ENCODE results near the gene KRT35. TPM values are rescaled to one million over a fixed set of nuclear protein-coding genes. Genes with fewer than 3 reads are reported as not detected.

KRT35 gene
- total RNA-seq, 2 donors from 2014 or later, result not detected

- Mint-ChIP-seq H3K9me3 (no peaks in the 10 kb centered on the region), H3K27me3 (ENCODE audit: insufficient read depth) (no peaks in the 10 kb centered on the region)
Observed at GRCh38 chr17:41516147-41516829, 35.3 kb upstream of the KRT35 start.

GRCh38 chr17:41513168-41513547, 32.2 kb upstream of the KRT35 start:
- H3K27ac Mint-ChIP-seq, result no peak overlapping the region
- TF ChIP-seq CTCF (conservative IDR thresholded peaks at IDR 0.05), result no peak
- no peaks in the 10 kb centered on the region for H3K9me3 ChIP-seq (ENCODE audit: control insufficient read depth, low read length)
- peaks cover 11% of the 10 kb centered on the region for H3K4me1 Mint-ChIP-seq
- WGBS, 2 experiments (ENCODE audit: insufficient coverage in 1 of 2, insufficient read length in 1 of 2), result 98% methylated on average over 5 of the region's 5 CpGs; no CpG with 5 or more reads in 1 of the 2 experiments
- no peak overlapping the region for H3K4me3 ChIP-seq (ENCODE audit: low read length)
- H3K4me1 ChIP-seq (ENCODE audit: control insufficient read depth, insufficient read depth, low read length), result no peaks in the 10 kb centered on the region
- no peaks in the 10 kb centered on the region for H3K36me3 ChIP-seq (ENCODE audit: control insufficient read depth, insufficient read depth, low read length)
- H3K27me3 ChIP-seq (ENCODE audit: control insufficient read depth, insufficient read depth, low read length, poor library complexity, severe bottlenecking), result no peaks in the 10 kb centered on the region
- H3K27ac ChIP-seq (ENCODE audit: low read depth, low read length), result no peak overlapping the region
- no peaks in the 10 kb centered on the region for H3K36me3 Mint-ChIP-seq (ENCODE audit: low read depth)
- DNase-seq, result no peak
- no peak overlapping the region for H3K9ac ChIP-seq (ENCODE audit: extremely low read depth, low read length, poor library complexity, severe bottlenecking)
- no peaks in the 10 kb centered on the region for H3K27me3 Mint-ChIP-seq (ENCODE audit: insufficient read depth)
- no peaks in the 10 kb centered on the region for H3K9me3 Mint-ChIP-seq
- H3K4me3 Mint-ChIP-seq, result no peak overlapping the region

More at GRCh38 chr17:41516147-41516829, 35.3 kb upstream of the KRT35 start:
- H3K9ac ChIP-seq (ENCODE audit: extremely low read depth, low read length, poor library complexity, severe bottlenecking), result no peak overlapping the region
- DNase-seq, result no peak
- no peaks in the 10 kb centered on the region for H3K9me3 ChIP-seq (ENCODE audit: control insufficient read depth, low read length)
- H3K36me3 ChIP-seq (ENCODE audit: control insufficient read depth, insufficient read depth, low read length), result no peaks in the 10 kb centered on the region
- Mint-ChIP-seq H3K36me3 (ENCODE audit: low read depth) (no peaks in the 10 kb centered on the region), H3K4me3 (no peak overlapping the region), H3K4me1 (peaks cover 14% of the 10 kb centered on the region), H3K27ac (no peak overlapping the region)
- WGBS, 2 experiments (ENCODE audit: insufficient coverage in 1 of 2, insufficient read length in 1 of 2), result 90 to 95% methylated on average over 13 to 14 of the region's 14 CpGs
- TF ChIP-seq CTCF (conservative IDR thresholded peaks at IDR 0.05), result no peak
- H3K4me3 ChIP-seq (ENCODE audit: low read length), result no peak overlapping the region
- H3K27me3 ChIP-seq (ENCODE audit: control insufficient read depth, insufficient read depth, low read length, poor library complexity, severe bottlenecking), result no peaks in the 10 kb centered on the region
- no peak overlapping the region for H3K27ac ChIP-seq (ENCODE audit: low read depth, low read length)
- H3K4me1 ChIP-seq (ENCODE audit: control insufficient read depth, insufficient read depth, low read length), result no peaks in the 10 kb centered on the region

GRCh38 chr17:41512546-41513167, 31.7 kb upstream of the KRT35 start:
- Mint-ChIP-seq H3K27ac (no peak overlapping the region), H3K27me3 (ENCODE audit: insufficient read depth) (no peaks in the 10 kb centered on the region), H3K4me3 (no peak overlapping the region), H3K4me1 (peaks cover 12% of the 10 kb centered on the region), H3K36me3 (ENCODE audit: low read depth) (no peaks in the 10 kb centered on the region), H3K9me3 (no peaks in the 10 kb centered on the region)
- Histone ChIP-seq H3K27ac (ENCODE audit: low read depth, low read length) (no peak overlapping the region), H3K4me1 (ENCODE audit: control insufficient read depth, insufficient read depth, low read length) (no peaks in the 10 kb centered on the region), H3K36me3 (ENCODE audit: control insufficient read depth, insufficient read depth, low read length) (no peaks in the 10 kb centered on the region), H3K27me3 (ENCODE audit: control insufficient read depth, insufficient read depth, low read length, poor library complexity, severe bottlenecking) (no peaks in the 10 kb centered on the region), H3K4me3 (ENCODE audit: low read length) (no peak overlapping the region), H3K9me3 (ENCODE audit: control insufficient read depth, low read length) (no peaks in the 10 kb centered on the region), H3K9ac (ENCODE audit: extremely low read depth, low read length, poor library complexity, severe bottlenecking) (no peak overlapping the region)
- TF ChIP-seq CTCF (conservative IDR thresholded peaks at IDR 0.05), result no peak
- no peak for DNase-seq
- WGBS, 2 experiments (ENCODE audit: insufficient coverage in 1 of 2, insufficient read length in 1 of 2), result 85 to 100% methylated on average over 5 to 7 of the region's 7 CpGs
